ENCODE measurements around the gene PRPS1.
"Not testable (repeated sequence)": the region's sequence is repeated elsewhere in the genome, so short reads cannot be mapped to it uniquely, and the experiment has no call there.

PRPS1 gene

GRCh38 chrX:107678957-107679740 lies 50.8 kb downstream of the PRPS1 start:
- no peak overlapping the region for H3K4me3 ChIP-seq (ENCODE audit: low read depth, low read length)
- TF ChIP-seq CTCF (IDR thresholded peaks at IDR 0.05; ENCODE audit: borderline replicate concordance, insufficient read depth, low read depth, low read length), result no peak

GRCh38 chrX:107682256-107682655 lies 53.9 kb downstream of the PRPS1 start:
- H3K4me3 ChIP-seq (ENCODE audit: low read depth, low read length), result no peak overlapping the region

GRCh38 chrX:107683124-107683895 lies 55.0 kb downstream of the PRPS1 start:
- TF ChIP-seq CTCF (IDR thresholded peaks at IDR 0.05; ENCODE audit: borderline replicate concordance, insufficient read depth, low read depth, low read length), result no peak
- H3K4me3 ChIP-seq (ENCODE audit: low read depth, low read length), result no peak overlapping the region

More at GRCh38 chrX:107682256-107682655, 53.9 kb downstream of the PRPS1 start:
- no peak for TF ChIP-seq CTCF (IDR thresholded peaks at IDR 0.05; ENCODE audit: borderline replicate concordance, insufficient read depth, low read depth, low read length)

- no peak for TF ChIP-seq CTCF (IDR thresholded peaks at IDR 0.05; ENCODE audit: borderline replicate concordance, insufficient read depth, low read depth, low read length)
- no peak overlapping the region for H3K4me3 ChIP-seq (ENCODE audit: low read depth, low read length)
Observed at GRCh38 chrX:107683931-107684330, 55.6 kb downstream of the PRPS1 start.

GRCh38 chrX:107684956-107685385 lies 56.7 kb downstream of the PRPS1 start:
- H3K4me3 ChIP-seq (ENCODE audit: low read depth, low read length), result no peak overlapping the region
- TF ChIP-seq CTCF (IDR thresholded peaks at IDR 0.05; ENCODE audit: borderline replicate concordance, insufficient read depth, low read depth, low read length), result no peak

GRCh38 chrX:107685586-107685985 lies 57.3 kb downstream of the PRPS1 start:
- H3K4me3 ChIP-seq (ENCODE audit: low read depth, low read length), result not testable (repeated sequence)

GRCh38 chrX:107686026-107686425 lies 57.7 kb downstream of the PRPS1 start:
- no peak for TF ChIP-seq CTCF (IDR thresholded peaks at IDR 0.05; ENCODE audit: borderline replicate concordance, insufficient read depth, low read depth, low read length)
- no peak overlapping the region for H3K4me3 ChIP-seq (ENCODE audit: low read depth, low read length)

All from GM12875 (cell line).